Choroid plexus epithelial cell (primary cell): ENCODE data around the gene FASTKD3.

ENCODE experiments used
- DNase-seq: peaks from one replicate; pipeline ENCODE4 v3.0.0-alpha.2; 2010; ENCODE audit warnings: low read depth
- H3K4me3 ChIP-seq: 2 replicates; pipeline ENCODE4 v1.5.1; 2011; ENCODE audit warnings: low read depth, mild to moderate bottlenecking, control low read depth, low read length, moderate library complexity
- TF ChIP-seq, protein P1 (sequence below): conservative IDR thresholded peaks from 2 replicates; pipeline ENCODE4 v1.5.1; 2011; ENCODE audit warnings: low read depth, mild to moderate bottlenecking, control low read depth, inconsistent platforms, low read length, moderate library complexity

FASTKD3 gene

GRCh38 chr5:7871653-7872052 lies 2.8 kb upstream of the FASTKD3 start:
- no peak overlapping the region for H3K4me3 ChIP-seq
- TF ChIP-seq, protein P1, sequence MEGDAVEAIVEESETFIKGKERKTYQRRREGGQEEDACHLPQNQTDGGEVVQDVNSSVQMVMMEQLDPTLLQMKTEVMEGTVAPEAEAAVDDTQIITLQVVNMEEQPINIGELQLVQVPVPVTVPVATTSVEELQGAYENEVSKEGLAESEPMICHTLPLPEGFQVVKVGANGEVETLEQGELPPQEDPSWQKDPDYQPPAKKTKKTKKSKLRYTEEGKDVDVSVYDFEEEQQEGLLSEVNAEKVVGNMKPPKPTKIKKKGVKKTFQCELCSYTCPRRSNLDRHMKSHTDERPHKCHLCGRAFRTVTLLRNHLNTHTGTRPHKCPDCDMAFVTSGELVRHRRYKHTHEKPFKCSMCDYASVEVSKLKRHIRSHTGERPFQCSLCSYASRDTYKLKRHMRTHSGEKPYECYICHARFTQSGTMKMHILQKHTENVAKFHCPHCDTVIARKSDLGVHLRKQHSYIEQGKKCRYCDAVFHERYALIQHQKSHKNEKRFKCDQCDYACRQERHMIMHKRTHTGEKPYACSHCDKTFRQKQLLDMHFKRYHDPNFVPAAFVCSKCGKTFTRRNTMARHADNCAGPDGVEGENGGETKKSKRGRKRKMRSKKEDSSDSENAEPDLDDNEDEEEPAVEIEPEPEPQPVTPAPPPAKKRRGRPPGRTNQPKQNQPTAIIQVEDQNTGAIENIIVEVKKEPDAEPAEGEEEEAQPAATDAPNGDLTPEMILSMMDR: no peak
- no peak for DNase-seq

DNA sequence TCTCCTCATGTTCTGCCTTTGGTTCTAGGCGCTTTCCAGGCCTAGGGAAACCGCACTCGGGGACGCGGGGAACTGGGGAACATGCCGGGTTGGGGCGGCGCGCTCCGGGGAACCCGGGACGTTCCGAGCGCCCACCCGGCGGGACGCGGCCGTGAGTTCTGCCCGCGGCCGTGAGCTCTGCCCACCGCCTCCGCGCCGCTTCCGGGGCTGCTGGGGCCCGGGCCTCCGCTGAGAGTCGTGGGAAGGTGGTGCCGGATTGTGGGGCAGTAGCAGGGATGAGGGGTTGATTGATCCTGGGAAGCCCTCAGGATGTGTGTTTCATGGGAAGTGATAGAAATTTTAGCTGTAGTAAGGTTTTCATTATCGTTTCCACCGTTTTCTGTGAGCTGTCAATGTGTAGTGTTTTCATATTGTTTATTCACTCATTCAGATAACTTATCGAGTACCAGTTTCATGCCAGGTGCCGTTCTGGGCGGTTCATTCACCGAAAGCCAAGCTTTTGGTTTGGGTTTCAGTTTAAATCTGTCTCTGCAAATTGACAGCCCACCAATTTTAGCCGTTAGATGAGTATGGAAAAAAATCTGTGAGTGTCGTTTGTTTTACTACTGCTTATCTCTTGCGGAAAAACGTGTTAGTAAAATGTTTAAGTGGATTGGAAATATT lies 774 bp upstream of the FASTKD3 start:
- no peak for DNase-seq
- peak overlapping the region; percentile 94 for H3K4me3 ChIP-seq
- TF ChIP-seq, protein P1: no peak

DNA sequence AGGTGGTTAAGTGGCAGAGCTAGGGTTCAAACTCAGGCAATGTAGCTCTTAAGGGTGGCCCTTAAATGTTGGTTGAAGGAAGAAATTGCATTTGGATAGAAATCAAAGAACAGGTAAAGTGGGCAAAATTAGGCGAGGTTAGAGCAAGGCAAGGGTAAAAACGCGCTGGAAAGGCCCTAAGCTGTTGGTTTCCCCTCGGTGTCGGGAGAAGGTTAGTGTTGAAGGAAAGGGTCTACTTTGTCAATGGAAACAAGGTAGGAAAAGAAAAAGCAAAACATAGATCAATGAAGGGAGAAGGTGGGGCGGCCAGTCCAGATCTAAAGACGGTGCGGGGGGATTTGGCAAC lies 431 bp downstream of the FASTKD3 start:
- peak overlapping the region; percentile 94 for H3K4me3 ChIP-seq
- TF ChIP-seq, protein P1: no peak

DNA sequence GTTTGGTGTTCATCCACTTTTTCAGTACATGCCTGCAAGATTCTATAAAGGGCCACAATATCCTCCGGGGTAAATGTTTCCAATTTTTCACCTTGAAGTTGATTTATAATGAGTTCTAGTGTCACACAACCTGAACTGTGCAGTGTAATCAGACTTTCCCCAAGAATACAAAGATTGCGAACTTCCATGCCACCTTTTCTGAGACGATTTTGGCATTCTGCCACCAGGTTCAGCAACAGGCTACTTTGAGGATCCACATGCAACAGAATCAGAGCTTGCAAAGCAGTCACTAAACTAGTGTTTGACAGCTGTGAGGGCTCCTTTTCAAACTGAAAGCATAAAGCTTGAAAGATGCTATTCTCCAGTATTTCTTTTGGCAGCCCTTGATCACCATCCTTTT lies 1.6 kb downstream of the FASTKD3 start:
- no peak for DNase-seq
- TF ChIP-seq, protein P1: no peak
- H3K4me3 ChIP-seq: no peak overlapping the region

More for the DNA sequence above, 431 bp downstream of the FASTKD3 start:
- no peak for DNase-seq

DNA sequence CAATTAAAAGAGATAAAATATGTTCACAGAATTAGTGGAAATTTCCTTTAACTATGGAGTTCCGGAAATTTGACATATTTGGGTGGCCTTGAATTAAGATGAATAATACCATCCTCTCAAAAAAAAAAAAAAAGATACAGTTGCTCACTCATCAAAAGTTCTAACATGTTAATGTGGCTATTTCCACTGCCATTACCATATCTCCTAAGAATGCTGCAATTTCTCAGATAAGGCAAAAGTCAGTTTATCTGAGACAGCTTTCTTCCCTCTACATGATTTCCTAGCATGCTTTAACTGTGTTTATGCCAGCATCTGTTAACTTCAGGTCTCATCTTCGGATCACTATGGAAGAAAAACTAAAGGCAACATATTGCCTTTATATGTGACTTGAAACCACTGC lies 2.6 kb downstream of the FASTKD3 start:
- TF ChIP-seq, protein P1: no peak
- no peak for DNase-seq
- no peak overlapping the region for H3K4me3 ChIP-seq

- no peak overlapping the region for H3K4me3 ChIP-seq
- peak; percentile 26 for DNase-seq
- TF ChIP-seq, protein P1: no peak
Observed at GRCh38 chr5:7857926-7858632, 10.8 kb downstream of the FASTKD3 start.

DNA sequence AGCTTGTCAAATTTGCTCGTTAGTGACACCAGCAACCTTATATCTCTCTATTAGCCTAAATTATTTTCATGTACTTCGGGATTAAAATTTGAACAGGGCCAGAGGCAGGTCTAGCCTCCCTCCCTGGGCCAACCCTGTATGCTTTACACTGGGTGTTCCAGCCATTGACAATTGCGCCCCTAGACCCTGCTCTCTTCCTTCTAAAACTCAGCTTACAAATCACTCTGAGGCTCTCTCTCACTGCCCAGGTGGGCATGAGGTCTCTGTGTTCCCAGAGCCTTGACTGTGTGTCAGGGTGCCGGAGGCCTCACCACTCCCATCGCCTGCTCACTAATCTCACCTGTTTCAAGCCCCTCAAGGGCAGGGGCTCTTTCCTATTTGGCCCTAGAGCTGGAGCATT lies 11.5 kb downstream of the FASTKD3 start:
- DNase-seq: no peak
- TF ChIP-seq, protein P1: no peak
- H3K4me3 ChIP-seq: no peak overlapping the region
